HCT116 (cell line): ENCODE data around the gene KLK7. TPM values are rescaled to one million over a fixed set of nuclear protein-coding genes. Genes with fewer than 3 reads are reported as not detected.

Experiments used
- ATAC-seq: fragments of 200-7000 bp; cut with Tn5 transposase; 2 replicates; pipeline ENCODE4 v1.9.1; 2020; ENCODE audit warnings: mild to moderate bottlenecking, moderate library complexity
- BruUV-seq: library from RNA; stranded (reverse); fragments of 400-500 nt; replicated peaks from 2 replicates; lab custom pipeline; 2021; lab: Mats Ljungman, UMichigan
- CTCF ChIA-PET: fragments of 300-600 bp; sonication (Branson Sonifier 250); formaldehyde crosslinking; loops from one replicate; lab custom pipeline; 2021; ENCODE audit warnings: antibody characterized with exemption; lab: Charles Lee
- POLR2A ChIA-PET: fragments of 300-600, 350-600 bp; sonication (Branson Sonifier 250); formaldehyde crosslinking; loops from one replicate; lab custom pipeline; 2021; ENCODE audit warnings: antibody characterized with exemption; lab: Charles Lee
- RAD21 ChIA-PET, 2 experiments: fragments of 300-600 bp; sonication (Branson Sonifier 250); formaldehyde crosslinking; loops; one replicate each; lab custom pipeline; 2023; ENCODE audit warnings: low total read pairs in 2 of 2; ENCODE audit not compliant: uncharacterized antibody in 2 of 2, unreplicated experiment in 2 of 2, low non-redundant PET in 1 of 2; lab: Charles Lee
- DNase-seq: peaks from one replicate; pipeline ENCODE4 v3.0.0-alpha.2; 2010; ENCODE audit warnings: low read depth, low spot score
- H2AFZ ChIP-seq: fragments of 200-600 bp; shearing (Covaris generic), sonication (generic); 2 replicates; pipeline ENCODE4 v1.6.1; 2017; ENCODE audit warnings: low read depth, mixed run types, mixed read lengths, antibody characterized with exemption, low read length; ENCODE audit not compliant: poor library complexity, severe bottlenecking
- H3K27ac ChIP-seq: 2 replicates; pipeline ENCODE4 v1.5.1; 2012; ENCODE audit warnings: low read depth, low read length
- H3K27me3 ChIP-seq: fragments of 200-600 bp; sonication (generic); 2 replicates; pipeline ENCODE4 v1.6.1; 2016; ENCODE audit warnings: mixed run types, low read length, mixed read lengths; ENCODE audit not compliant: insufficient read depth
- H3K36me3 ChIP-seq, 2 experiments: fragments of 200-500 bp in 1 of 2; fragments of 200-600 bp in 1 of 2; sonication (Bioruptor generic) in 1 of 2; sonication (generic) in 1 of 2; 2 replicates each; pipeline versions ENCODE4 v1.5.1 to v1.6.1; 2014 to 2016; ENCODE audit warnings: low read length in 2 of 2, inconsistent platforms in 1 of 2, mixed read lengths in 1 of 2, mixed run types in 1 of 2; ENCODE audit not compliant: insufficient read depth in 2 of 2, control insufficient read depth in 1 of 2
- H3K4me1 ChIP-seq, 2 experiments: fragments of 200-600 bp in 1 of 2; sonication (generic) in 1 of 2; 2 replicates each; pipeline versions ENCODE4 v1.5.1 to v1.6.1; 2012 to 2017; ENCODE audit warnings: low read length in 2 of 2, inconsistent platforms in 1 of 2, mild to moderate bottlenecking in 1 of 2, mixed read lengths in 1 of 2, mixed run types in 1 of 2, moderate library complexity in 1 of 2; ENCODE audit not compliant: insufficient read depth in 2 of 2, control insufficient read depth in 1 of 2
- H3K4me2 ChIP-seq: fragments of 200-600 bp; sonication (generic); 2 replicates; pipeline ENCODE4 v1.6.1; 2017; ENCODE audit warnings: mixed run types, low read length, mixed read lengths
- H3K4me3 ChIP-seq, 2 experiments: fragments of 200-600 bp in 1 of 2; sonication (generic) in 1 of 2; replicated peaks in 1 of 2; 2 replicates each; pipeline ENCODE4 v1.5.1; 2011 to 2016; ENCODE audit warnings: low read length in 2 of 2, control low read depth in 1 of 2, low read depth in 1 of 2, mild to moderate bottlenecking in 1 of 2, mixed read lengths in 1 of 2, mixed run types in 1 of 2
- H3K79me2 ChIP-seq: fragments of 200-600 bp; sonication (generic); 2 replicates; pipeline ENCODE4 v1.6.1; 2017; ENCODE audit warnings: mild to moderate bottlenecking, mixed run types, low read length, moderate library complexity, mixed read lengths; ENCODE audit not compliant: insufficient read depth
- H3K9ac ChIP-seq: fragments of 200-600 bp; sonication (generic); 2 replicates; pipeline ENCODE4 v1.6.1; 2016; ENCODE audit warnings: low read length, mixed read lengths
- H3K9me2 ChIP-seq: fragments of 200-600 bp; sonication (generic), shearing (Covaris generic); 2 replicates; pipeline ENCODE4 v1.6.1; 2017; ENCODE audit warnings: mixed run types, mild to moderate bottlenecking, moderate library complexity; ENCODE audit not compliant: insufficient read depth
- H3K9me3 ChIP-seq, 2 experiments: fragments of 200-500 bp in 1 of 2; fragments of 200-600 bp in 1 of 2; sonication (Bioruptor generic) in 1 of 2; sonication (generic) in 1 of 2; 2 replicates each; pipeline ENCODE4 v1.6.1; 2014 to 2017; ENCODE audit warnings: low read length in 2 of 2, mixed read lengths in 2 of 2, inconsistent platforms in 1 of 2, low read depth in 1 of 2, mild to moderate bottlenecking in 1 of 2, mixed run types in 1 of 2, moderate library complexity in 1 of 2; ENCODE audit not compliant: control insufficient read depth in 1 of 2, insufficient read depth in 1 of 2
- H4K20me1 ChIP-seq: fragments of 200-600 bp; sonication (generic), shearing (Covaris generic); 2 replicates; pipeline ENCODE4 v1.6.1; 2017; ENCODE audit warnings: mixed run types, mild to moderate bottlenecking, moderate library complexity; ENCODE audit not compliant: insufficient read depth
- ATF3 ChIP-seq: IDR thresholded peaks from 2 replicates; pipeline ENCODE4 v1.6.1; 2012
- CBX3 ChIP-seq: IDR thresholded peaks from 2 replicates; pipeline ENCODE4 v1.6.1; 2012; ENCODE audit warnings: low read depth
- CEBPB ChIP-seq: IDR thresholded peaks from 2 replicates; pipeline ENCODE4 v1.6.1; 2012; ENCODE audit warnings: low read depth
- CTCF ChIP-seq, 3 experiments: fragments of 200-600 bp in 1 of 3; sonication (generic) in 1 of 3; IDR thresholded peaks in 2 of 3; conservative IDR thresholded peaks in 1 of 3; 2 replicates each; pipeline ENCODE4 v1.5.1; 2012 to 2017; ENCODE audit warnings: low read depth in 2 of 3, low read length in 2 of 3, antibody characterized with exemption in 1 of 3, borderline replicate concordance in 1 of 3, control low read depth in 1 of 3, mild to moderate bottlenecking in 1 of 3, mixed read lengths in 1 of 3, mixed run types in 1 of 3, moderate library complexity in 1 of 3; ENCODE audit not compliant: insufficient read depth in 1 of 3
- EGR1 ChIP-seq: IDR thresholded peaks from 2 replicates; pipeline ENCODE4 v1.6.1; 2012; ENCODE audit warnings: low read depth
- ELF1 ChIP-seq: IDR thresholded peaks from 2 replicates; pipeline ENCODE4 v1.6.1; 2012; ENCODE audit warnings: low read depth, borderline replicate concordance
- EZH2phosphoT487 ChIP-seq: fragments of 200-600 bp; IDR thresholded peaks from 2 replicates; pipeline ENCODE4 v1.6.1; 2018; ENCODE audit warnings: antibody characterized with exemption, borderline replicate concordance
- FOSL1 ChIP-seq: IDR thresholded peaks from 2 replicates; pipeline ENCODE4 v1.6.1; 2012; ENCODE audit warnings: low read depth
- JUND ChIP-seq: IDR thresholded peaks from 2 replicates; pipeline ENCODE4 v1.6.1; 2012
- POLR2A ChIP-seq: IDR thresholded peaks from 2 replicates; pipeline ENCODE4 v1.7.0; 2011; ENCODE audit warnings: borderline replicate concordance; ENCODE audit not compliant: insufficient read depth, insufficient read length; ENCODE audit errors: extremely low read depth
- POLR2AphosphoS5 ChIP-seq: IDR thresholded peaks from 2 replicates; pipeline ENCODE4 v1.6.1; 2011; ENCODE audit warnings: mild to moderate bottlenecking, low read depth, low read length, moderate library complexity
- RAD21 ChIP-seq: IDR thresholded peaks from 2 replicates; pipeline ENCODE4 v1.6.1; 2012; ENCODE audit warnings: low read depth, mild to moderate bottlenecking
- SP1 ChIP-seq: IDR thresholded peaks from 2 replicates; pipeline ENCODE4 v1.6.1; 2012; ENCODE audit warnings: low read depth
- TCF7L2 ChIP-seq: IDR thresholded peaks from 2 replicates; pipeline ENCODE4 v1.7.0; 2011; ENCODE audit warnings: borderline replicate concordance, inconsistent platforms; ENCODE audit not compliant: insufficient read depth, insufficient read length; ENCODE audit errors: extremely low read depth
- YY1 ChIP-seq: IDR thresholded peaks from 2 replicates; pipeline ENCODE4 v1.6.1; 2011; ENCODE audit warnings: low read length, low read depth, moderate library complexity, mild to moderate bottlenecking; ENCODE audit not compliant: insufficient replicate concordance; ENCODE audit errors: extremely low read depth
- ZFX ChIP-seq: fragments of 450-650 bp; IDR thresholded peaks from 2 replicates; pipeline ENCODE4 v1.6.1; 2017
- ZNF274 ChIP-seq: fragments of 200-500 bp; sonication (Bioruptor generic); IDR thresholded peaks from 2 replicates; pipeline ENCODE4 v1.6.1; 2014; ENCODE audit warnings: mild to moderate bottlenecking, low read depth, low read length, inconsistent platforms
- intact Hi-C: fragments of 100-400 bp; cut with micrococcal nuclease; formaldehyde crosslinking; loops from 2 replicates; pipeline ENCODE4 v1.10.0; 2022
- total RNA-seq: library from RNA; stranded (reverse); gene quantifications from one replicate; pipeline ENCODE4 v1.2.1, GENCODE V29; 2021; ENCODE audit not compliant: unreplicated experiment
- TF ChIP-seq, protein P1 (sequence below): IDR thresholded peaks from 2 replicates; pipeline ENCODE4 v1.6.1; 2012
- TF ChIP-seq, protein P2 (sequence below): IDR thresholded peaks from 2 replicates; pipeline ENCODE4 v1.6.1; 2012; ENCODE audit warnings: low read depth
- TF ChIP-seq, protein P3 (sequence below): IDR thresholded peaks from 2 replicates; pipeline ENCODE4 v1.6.1; 2011; ENCODE audit warnings: mild to moderate bottlenecking, low read length, moderate library complexity; ENCODE audit not compliant: insufficient replicate concordance; ENCODE audit errors: extremely low read depth

The KLK7 gene
- total RNA-seq, 1 experiment from 2014 or later: 30.5 TPM

DNA sequence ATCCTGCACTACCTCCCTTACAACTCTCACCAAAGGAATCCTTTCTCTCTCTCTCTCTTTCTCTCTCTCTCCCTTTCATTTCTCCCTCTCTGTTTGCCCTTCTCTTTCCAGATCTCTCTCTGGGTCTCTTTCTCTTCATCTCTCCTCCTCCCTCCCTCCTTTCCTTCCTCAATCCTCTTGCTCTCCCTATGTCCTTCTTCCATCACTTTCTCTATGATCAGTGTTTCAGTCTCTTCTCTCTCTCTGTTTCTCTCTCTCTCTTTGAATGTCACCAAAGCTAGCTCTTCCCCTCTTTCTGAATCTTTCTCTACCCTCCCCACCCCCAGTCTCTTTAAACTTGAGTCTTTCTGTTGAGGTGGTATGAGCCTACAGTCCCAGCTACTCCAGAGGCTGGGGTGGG lies 52.7 kb downstream of the KLK7 start:
- no peaks in the 10 kb centered on the region for H4K20me1 ChIP-seq
- ATAC-seq (no peak), DNase-seq (no peak)
- H3K79me2 ChIP-seq: no peaks in the 10 kb centered on the region
- no peaks in the 10 kb centered on the region for H3K27me3 ChIP-seq
- POLR2A ChIA-PET: interaction anchor here (0.6 to 1.0 kb wide), 3 partner anchors 10 to 208 kb away, joined by 3 read pairs; partner anchors contain the start of gene CLEC11A
- peak overlapping the region; percentile 78 for H3K27ac ChIP-seq
- H3K4me1 ChIP-seq: peaks cover 47 to 54% of the 10 kb centered on the region in 2 experiments
- no peak overlapping the region; a peak in 1 of 4 replicates for H3K4me3 ChIP-seq
- TF ChIP-seq POLR2AphosphoS5 (no peak), TCF7L2 (no peak), FOSL1 (no peak), YY1 (no peak), CBX3 (no peak), ATF3 (no peak), EGR1 (no peak), CEBPB (no peak), POLR2A (no peak), SP1 (no peak), CTCF (IDR thresholded peaks at IDR 0.05 in 2 of 3, conservative IDR thresholded peaks at IDR 0.05 in 1 of 3; ENCODE audit: borderline replicate concordance in 1 of 3, insufficient read depth in 1 of 3, low read depth in 2 of 3, low read length in 2 of 3) (no peak), ELF1 (no peak), RAD21 (no peak), ZNF274 (no peak), EZH2phosphoT487 (no peak), JUND (no peak), ZFX (no peak)
- TF ChIP-seq, protein P1, sequence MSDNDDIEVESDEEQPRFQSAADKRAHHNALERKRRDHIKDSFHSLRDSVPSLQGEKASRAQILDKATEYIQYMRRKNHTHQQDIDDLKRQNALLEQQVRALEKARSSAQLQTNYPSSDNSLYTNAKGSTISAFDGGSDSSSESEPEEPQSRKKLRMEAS: no peak
- TF ChIP-seq, protein P2, sequence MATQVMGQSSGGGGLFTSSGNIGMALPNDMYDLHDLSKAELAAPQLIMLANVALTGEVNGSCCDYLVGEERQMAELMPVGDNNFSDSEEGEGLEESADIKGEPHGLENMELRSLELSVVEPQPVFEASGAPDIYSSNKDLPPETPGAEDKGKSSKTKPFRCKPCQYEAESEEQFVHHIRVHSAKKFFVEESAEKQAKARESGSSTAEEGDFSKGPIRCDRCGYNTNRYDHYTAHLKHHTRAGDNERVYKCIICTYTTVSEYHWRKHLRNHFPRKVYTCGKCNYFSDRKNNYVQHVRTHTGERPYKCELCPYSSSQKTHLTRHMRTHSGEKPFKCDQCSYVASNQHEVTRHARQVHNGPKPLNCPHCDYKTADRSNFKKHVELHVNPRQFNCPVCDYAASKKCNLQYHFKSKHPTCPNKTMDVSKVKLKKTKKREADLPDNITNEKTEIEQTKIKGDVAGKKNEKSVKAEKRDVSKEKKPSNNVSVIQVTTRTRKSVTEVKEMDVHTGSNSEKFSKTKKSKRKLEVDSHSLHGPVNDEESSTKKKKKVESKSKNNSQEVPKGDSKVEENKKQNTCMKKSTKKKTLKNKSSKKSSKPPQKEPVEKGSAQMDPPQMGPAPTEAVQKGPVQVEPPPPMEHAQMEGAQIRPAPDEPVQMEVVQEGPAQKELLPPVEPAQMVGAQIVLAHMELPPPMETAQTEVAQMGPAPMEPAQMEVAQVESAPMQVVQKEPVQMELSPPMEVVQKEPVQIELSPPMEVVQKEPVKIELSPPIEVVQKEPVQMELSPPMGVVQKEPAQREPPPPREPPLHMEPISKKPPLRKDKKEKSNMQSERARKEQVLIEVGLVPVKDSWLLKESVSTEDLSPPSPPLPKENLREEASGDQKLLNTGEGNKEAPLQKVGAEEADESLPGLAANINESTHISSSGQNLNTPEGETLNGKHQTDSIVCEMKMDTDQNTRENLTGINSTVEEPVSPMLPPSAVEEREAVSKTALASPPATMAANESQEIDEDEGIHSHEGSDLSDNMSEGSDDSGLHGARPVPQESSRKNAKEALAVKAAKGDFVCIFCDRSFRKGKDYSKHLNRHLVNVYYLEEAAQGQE: no peak
- TF ChIP-seq, protein P3, sequence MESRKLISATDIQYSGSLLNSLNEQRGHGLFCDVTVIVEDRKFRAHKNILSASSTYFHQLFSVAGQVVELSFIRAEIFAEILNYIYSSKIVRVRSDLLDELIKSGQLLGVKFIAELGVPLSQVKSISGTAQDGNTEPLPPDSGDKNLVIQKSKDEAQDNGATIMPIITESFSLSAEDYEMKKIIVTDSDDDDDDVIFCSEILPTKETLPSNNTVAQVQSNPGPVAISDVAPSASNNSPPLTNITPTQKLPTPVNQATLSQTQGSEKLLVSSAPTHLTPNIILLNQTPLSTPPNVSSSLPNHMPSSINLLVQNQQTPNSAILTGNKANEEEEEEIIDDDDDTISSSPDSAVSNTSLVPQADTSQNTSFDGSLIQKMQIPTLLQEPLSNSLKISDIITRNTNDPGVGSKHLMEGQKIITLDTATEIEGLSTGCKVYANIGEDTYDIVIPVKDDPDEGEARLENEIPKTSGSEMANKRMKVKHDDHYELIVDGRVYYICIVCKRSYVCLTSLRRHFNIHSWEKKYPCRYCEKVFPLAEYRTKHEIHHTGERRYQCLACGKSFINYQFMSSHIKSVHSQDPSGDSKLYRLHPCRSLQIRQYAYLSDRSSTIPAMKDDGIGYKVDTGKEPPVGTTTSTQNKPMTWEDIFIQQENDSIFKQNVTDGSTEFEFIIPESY: no peak
- no peaks in the 10 kb centered on the region for H3K9me2 ChIP-seq
- CTCF ChIA-PET: interaction anchor here (1.3 to 10.4 kb wide), 4 partner anchors 9 to 166 kb away, joined by 5 to 62 read pairs (median 8); no protein-coding TSS in a partner anchor
- peak overlapping the region; percentile 24 for H2AFZ ChIP-seq
- RAD21 ChIA-PET: interaction anchor here (1.0 to 2.8 kb wide), 4 partner anchors 38 to 86 kb away, joined by 3 to 8 read pairs (median 4); partner anchors contain the start of gene KLK6 (in 2 of the 2)
- no peaks in the 10 kb centered on the region for H3K36me3 ChIP-seq
- peak overlapping the region; percentile 82 for H3K4me2 ChIP-seq
- no TSS peak for BruUV-seq
- H3K9ac ChIP-seq: peak overlapping the region; percentile 34; the same call in 1 of the 2 replicates
- no peaks in the 10 kb centered on the region for H3K9me3 ChIP-seq
- intact Hi-C loops: loop anchor here (2.0 kb wide), 1 partner anchor 166 kb away; no protein-coding TSS in a partner anchor
